ENCODE data around the gene FOXD2.

- TF ChIP-seq CTCF (IDR thresholded peaks at IDR 0.05) (no peak), MAX (CRISPR knock-in tag; IDR thresholded peaks at IDR 0.05) (no peak), ZNF416 (CRISPR knock-in tag; IDR thresholded peaks at IDR 0.05) (no peak), ATF1 (CRISPR knock-in tag; IDR thresholded peaks at IDR 0.05) (no peak), USF1 (CRISPR knock-in tag; IDR thresholded peaks at IDR 0.05) (no peak), KAT7 (CRISPR knock-in tag; IDR thresholded peaks at IDR 0.05; ENCODE audit: borderline replicate concordance) (no peak), IRF1 (CRISPR knock-in tag; IDR thresholded peaks at IDR 0.05) (no peak), CREB1 (CRISPR knock-in tag; IDR thresholded peaks at IDR 0.05) (no peak), ZNF263 (CRISPR knock-in tag; IDR thresholded peaks at IDR 0.05; ENCODE audit: low read depth) (no peak), ZNF232 (CRISPR knock-in tag; IDR thresholded peaks at IDR 0.05) (no peak), ZNF423 (CRISPR knock-in tag; IDR thresholded peaks at IDR 0.05) (no peak), ATF2 (CRISPR knock-in tag; IDR thresholded peaks at IDR 0.05; ENCODE audit: borderline replicate concordance, low read depth) (no peak)
These were observed 32.1 kb upstream of the FOXD2 start for GRCh38 chr1:47405697-47406096.

Measured in WTC11 (cell line).